HG03175 (cell line): Measurements from ENCODE around the gene ESYT1.

ENCODE experiments used
- ATAC-seq: cut with Tn5 transposase; IDR thresholded peaks from one replicate; pipeline ENCODE4 v1.9.1; 2021; ENCODE audit warnings: mild to moderate bottlenecking, moderate library complexity; ENCODE audit not compliant: unreplicated experiment

The ESYT1 gene

DNA sequence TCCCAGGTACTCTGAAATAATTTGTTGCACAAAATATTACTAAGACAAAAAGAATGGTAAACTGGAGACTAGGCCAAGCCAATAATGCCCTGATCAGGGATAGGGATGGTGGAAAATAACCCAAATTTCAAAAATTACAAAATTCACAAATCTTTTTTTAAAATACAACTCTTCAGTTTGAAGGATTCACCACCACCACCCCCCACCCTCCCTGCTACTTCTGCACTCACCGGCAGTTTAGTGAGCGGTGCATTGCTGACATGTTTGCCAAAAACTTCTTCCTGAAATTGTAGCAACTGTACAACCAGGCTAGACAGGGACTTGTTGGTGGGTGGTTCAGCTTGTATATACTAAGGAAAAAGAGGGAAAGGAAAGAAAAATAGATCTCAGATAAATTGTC, 58.9 kb downstream of the ESYT1 start:
- no peak for ATAC-seq

DNA sequence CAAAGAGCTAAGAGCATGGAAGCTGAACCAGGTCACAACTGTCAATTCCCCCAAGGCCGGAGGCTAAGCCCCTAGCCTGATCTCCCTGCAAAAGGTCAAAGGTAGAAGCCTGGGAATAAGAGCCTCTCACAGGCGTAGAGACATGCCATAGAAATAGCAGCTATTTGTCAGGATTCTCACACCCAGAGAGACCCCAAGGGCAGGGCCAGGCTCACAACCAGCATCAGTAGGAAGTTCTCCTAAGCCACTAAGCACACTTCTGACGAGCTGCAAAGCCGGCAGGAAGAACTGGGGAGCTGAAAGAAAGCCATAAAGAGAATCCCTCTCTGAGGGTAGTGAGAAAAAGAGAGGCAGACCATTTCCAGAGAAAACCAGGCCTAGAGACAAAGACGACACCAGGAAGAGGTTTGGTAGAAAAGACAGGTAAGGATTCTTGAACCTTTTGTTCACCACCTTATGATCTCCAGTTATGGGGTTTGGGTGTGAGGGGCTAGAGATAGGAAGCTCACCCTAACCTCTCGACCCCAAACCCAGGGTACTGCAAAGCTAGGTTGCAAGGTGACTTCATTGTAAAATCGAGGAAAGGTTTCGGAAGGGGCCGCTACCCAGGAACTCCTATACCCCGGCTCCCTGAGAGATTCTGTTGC, 60.2 kb downstream of the ESYT1 start:
- no peak for ATAC-seq

DNA sequence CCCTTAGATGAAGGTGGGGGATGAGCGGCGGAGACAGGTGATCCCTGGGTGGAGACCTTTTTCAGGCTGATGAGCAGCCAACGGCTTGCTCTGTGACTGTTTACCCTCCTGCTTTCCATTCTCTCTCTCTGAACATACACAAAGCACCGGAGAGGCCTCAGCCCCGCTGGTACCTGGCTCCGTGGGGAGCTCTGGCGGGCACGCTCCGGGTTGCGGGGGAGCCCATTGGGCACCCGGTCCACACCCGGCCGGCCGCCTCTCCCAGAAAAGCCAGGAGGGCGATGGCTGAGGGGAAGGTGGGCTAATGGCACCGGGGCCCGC, 60.7 kb downstream of the ESYT1 start:
- ATAC-seq = no peak

DNA sequence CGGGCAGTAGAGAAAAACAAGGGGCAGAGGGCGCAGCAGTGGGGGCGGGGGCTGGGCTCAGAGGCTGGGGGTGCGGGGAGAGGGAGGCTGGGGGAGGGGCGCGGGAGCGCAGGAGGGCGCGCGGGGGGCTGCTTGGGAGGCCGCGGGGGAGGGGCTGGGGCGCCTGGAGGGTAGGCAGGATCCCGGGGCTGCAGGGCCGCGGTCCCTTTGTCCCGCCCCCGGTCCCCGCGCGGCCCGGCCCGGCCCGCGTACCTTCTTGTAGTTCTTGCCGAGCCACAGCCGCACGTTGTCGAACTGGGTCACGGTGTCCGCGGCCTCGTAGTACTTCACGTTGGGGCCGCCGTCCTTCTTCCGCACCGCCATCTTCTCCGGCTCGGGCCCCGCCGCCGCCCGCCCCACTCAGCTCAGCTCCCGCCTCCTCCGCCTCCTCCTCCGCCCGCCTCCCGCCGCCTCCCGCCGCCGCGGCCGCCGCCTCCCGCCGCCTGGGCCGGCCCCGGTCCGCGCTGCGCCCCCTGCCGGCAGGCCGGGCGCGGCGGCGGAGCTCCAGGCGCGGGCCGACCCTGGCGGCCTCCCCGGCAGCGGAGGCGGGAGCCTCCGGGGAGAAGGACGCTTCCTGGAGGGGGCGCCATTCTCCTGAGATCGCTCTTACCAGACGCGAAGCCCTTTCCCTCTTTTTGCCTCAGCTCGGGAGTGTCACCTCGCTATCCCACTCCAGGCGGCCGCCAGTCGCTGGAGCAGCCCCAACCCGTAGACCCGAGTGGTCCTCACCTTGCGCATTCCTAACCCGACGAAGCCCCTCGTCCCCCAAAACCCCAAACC, 61.2 kb downstream of the ESYT1 start, which contains the start of gene SMARCC2:
SMARCC2 (minus strand) TSS at position 385 of the 819 bp plus-strand sequence; CDS start at position 363, 22 bp downstream.
- peak; percentile 73 for ATAC-seq

DNA sequence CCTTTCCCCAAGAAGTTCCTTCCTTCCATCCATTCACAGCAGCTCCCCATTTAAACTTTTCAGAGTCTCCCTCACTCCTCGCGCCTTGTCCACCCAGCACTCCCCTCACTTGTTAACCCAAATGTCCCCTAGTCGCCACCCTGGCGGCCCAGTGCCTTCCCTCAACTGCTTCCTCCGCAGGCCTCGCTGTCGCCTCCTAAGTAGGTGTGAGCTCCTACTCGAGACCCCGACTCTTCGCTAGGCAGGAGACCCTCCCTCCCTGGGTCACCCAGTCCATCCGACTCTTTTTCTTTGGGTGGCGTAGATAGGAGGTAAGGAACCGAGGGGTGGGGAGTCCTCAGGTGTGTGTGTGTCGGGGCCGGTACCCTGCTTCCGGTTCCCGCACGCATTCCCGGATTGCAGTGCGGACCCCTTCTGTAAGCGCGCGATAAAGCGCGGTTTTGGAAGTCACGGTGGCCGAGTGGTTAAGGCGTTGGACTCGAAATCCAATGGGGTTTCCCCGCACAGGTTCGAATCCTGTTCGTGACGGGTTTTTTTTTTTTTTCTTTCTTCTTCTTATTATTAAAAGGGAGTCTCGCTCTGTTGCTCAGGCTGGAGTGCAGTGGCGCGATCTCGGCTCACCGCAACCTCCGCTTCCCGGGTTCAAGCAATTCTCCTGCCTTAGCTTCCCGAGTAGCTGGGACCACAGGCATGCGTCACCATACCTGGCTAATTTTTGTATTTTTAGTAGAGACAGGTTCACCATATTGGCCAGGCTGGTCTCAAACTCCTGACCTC, 62.0 kb downstream of the ESYT1 start:
- peak; percentile 42 for ATAC-seq

DNA sequence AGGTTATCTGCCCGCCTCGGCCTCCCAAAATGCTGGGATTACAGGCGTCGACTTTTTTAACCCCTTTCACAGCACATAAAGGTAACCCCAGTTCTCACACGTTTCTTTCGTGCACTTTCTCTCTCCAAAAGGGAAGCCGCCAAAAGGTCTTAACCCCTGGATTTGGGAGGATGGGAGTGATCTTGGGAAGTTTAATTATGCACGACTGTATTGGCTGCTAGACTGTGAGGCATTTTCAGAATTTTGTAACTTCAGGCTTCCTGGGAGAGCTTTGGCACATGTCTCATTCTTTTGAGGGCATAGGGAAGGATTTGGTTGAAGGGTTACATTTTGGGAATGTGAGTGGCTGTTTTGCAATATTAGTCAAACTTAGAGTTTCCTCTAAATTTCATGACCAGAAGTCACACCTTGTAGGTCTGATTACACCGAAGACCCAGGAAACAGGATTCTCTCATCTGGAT, 62.7 kb downstream of the ESYT1 start:
- no peak for ATAC-seq

DNA sequence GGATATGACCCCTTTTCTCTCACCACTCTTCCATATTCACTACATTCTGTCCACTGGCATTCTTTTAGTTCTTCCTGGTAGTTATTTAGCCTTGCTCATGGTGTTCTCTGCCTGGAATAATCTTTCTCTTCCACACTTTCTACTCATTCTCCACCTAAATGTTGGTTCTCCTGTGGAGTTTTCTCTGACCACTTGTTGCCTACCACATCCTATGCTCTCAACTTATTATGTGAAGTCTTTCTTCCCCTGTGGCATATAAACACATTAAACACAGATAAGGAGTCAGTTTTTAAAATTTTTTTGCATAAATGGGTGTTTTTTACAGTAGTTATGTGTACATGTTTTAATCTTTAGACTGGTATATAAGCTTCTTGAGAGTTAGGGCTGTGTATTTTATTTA, 64.5 kb downstream of the ESYT1 start:
- no peak for ATAC-seq

DNA sequence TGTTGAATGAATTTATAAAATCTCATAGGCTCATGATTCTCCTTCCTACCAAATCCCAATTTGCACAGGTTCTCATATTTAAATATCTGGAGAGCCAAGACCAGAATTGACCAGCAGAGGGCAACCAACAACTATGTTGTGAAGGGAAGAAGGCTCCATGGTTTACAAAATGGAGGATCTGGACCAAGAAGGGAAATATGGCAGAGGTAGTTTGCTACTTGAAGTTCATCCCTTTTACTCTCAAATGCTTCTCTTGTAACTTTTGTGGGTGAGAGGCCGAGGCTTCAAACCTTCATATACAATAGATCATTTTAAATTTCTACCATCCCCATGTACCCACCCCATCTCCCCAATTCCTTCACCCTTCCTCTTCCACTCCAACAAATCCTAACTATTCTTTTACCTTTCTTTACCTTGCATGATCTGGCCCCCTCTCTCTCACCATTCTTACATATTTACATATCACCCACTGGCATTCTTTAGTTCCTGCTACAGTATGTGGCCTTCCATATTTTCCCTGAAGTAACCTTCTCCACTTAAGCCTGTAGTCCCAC, 65.0 kb downstream of the ESYT1 start:
- no peak for ATAC-seq
